ENCODE results near the gene PRKCA.

The PRKCA gene

DNA sequence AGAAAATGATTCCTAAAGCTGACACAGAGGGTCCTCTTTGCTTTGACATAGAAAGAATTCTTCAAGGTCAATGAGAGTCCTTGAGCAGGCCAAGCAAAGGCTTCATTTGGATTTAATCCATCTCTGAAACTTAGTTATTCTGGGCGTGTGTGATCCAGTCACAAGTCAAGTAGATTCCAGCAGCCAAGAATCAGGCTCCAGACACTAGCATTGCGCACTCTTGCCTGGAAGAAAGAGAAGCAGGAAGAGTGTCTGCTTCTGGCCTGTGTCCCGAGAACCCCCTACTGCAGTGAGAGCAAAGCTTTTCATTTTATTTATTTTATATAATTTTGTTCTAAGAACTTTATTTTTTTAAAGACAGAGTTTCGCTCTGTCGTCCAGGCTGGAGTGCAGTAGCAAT is 444.3 kb downstream of the PRKCA start:
- TF ChIP-seq, protein P1, sequence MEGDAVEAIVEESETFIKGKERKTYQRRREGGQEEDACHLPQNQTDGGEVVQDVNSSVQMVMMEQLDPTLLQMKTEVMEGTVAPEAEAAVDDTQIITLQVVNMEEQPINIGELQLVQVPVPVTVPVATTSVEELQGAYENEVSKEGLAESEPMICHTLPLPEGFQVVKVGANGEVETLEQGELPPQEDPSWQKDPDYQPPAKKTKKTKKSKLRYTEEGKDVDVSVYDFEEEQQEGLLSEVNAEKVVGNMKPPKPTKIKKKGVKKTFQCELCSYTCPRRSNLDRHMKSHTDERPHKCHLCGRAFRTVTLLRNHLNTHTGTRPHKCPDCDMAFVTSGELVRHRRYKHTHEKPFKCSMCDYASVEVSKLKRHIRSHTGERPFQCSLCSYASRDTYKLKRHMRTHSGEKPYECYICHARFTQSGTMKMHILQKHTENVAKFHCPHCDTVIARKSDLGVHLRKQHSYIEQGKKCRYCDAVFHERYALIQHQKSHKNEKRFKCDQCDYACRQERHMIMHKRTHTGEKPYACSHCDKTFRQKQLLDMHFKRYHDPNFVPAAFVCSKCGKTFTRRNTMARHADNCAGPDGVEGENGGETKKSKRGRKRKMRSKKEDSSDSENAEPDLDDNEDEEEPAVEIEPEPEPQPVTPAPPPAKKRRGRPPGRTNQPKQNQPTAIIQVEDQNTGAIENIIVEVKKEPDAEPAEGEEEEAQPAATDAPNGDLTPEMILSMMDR (IDR thresholded peaks at IDR 0.05; ENCODE audit: insufficient read depth, low read length) = no peak
- TF ChIP-seq SPI1 (IDR thresholded peaks at IDR 0.05; ENCODE audit: borderline replicate concordance, low read depth) (no peak), GABPA (IDR thresholded peaks at IDR 0.05; ENCODE audit: low read depth) (no peak)
- DNase-seq (ENCODE audit: low read depth in 1 of 2, low spot score in 1 of 2) = no peak
- H3K27me3 ChIP-seq (ENCODE audit: insufficient read depth, poor library complexity, severe bottlenecking) = no peaks in the 10 kb centered on the region

DNA sequence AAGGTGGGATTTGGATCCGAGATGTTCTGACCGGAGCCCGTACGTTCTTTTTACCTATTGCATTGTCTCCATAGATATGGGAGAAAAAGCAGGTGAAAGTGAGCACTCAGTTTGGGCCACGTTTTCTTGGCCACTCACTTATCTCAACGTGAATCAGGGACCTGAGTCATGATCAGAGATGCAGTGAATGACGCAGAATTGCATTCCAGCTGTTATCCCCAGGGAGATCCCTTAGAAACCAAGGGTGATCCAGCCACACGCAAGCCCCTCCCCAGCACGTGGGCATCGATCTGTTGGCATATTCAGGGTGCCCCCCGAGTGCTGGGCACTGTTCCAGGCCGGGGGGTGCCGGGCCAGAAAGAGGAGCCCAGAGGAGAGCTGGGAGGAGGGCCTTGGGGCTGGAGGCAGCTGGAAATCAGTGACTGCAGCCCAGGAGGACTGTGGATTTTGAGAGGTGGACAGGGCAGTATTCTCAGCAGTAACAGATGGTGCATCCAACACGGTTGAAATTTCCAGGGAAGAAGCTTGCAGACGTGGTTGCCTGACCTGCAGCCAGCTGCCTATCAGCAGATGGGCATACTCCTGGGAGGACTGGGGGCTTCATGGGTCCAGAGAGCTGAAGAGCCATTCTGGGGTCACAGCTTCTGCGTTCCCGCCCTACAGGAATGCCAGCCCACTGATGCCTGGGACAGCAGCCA is 445.3 kb downstream of the PRKCA start:
- Histone ChIP-seq H3K27me3 (ENCODE audit: insufficient read depth, poor library complexity, severe bottlenecking) (no peaks in the 10 kb centered on the region), H3K27ac (replicated peaks) (no peak overlapping the region), H3K4me3 (replicated peaks; ENCODE audit: insufficient read depth, low read length) (no peak overlapping the region)
- TF ChIP-seq, protein P1 (IDR thresholded peaks at IDR 0.05; ENCODE audit: insufficient read depth, low read length) = no peak
- TF ChIP-seq, protein P2, sequence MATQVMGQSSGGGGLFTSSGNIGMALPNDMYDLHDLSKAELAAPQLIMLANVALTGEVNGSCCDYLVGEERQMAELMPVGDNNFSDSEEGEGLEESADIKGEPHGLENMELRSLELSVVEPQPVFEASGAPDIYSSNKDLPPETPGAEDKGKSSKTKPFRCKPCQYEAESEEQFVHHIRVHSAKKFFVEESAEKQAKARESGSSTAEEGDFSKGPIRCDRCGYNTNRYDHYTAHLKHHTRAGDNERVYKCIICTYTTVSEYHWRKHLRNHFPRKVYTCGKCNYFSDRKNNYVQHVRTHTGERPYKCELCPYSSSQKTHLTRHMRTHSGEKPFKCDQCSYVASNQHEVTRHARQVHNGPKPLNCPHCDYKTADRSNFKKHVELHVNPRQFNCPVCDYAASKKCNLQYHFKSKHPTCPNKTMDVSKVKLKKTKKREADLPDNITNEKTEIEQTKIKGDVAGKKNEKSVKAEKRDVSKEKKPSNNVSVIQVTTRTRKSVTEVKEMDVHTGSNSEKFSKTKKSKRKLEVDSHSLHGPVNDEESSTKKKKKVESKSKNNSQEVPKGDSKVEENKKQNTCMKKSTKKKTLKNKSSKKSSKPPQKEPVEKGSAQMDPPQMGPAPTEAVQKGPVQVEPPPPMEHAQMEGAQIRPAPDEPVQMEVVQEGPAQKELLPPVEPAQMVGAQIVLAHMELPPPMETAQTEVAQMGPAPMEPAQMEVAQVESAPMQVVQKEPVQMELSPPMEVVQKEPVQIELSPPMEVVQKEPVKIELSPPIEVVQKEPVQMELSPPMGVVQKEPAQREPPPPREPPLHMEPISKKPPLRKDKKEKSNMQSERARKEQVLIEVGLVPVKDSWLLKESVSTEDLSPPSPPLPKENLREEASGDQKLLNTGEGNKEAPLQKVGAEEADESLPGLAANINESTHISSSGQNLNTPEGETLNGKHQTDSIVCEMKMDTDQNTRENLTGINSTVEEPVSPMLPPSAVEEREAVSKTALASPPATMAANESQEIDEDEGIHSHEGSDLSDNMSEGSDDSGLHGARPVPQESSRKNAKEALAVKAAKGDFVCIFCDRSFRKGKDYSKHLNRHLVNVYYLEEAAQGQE (IDR thresholded peaks at IDR 0.05; ENCODE audit: insufficient replicate concordance, low read depth) = no peak
- TF ChIP-seq POLR2AphosphoS5 (IDR thresholded peaks at IDR 0.05; ENCODE audit: low read depth) (no peak), GABPA (IDR thresholded peaks at IDR 0.05; ENCODE audit: low read depth) (no peak), SPI1 (IDR thresholded peaks at IDR 0.05; ENCODE audit: borderline replicate concordance, low read depth) (no peak)
- DNase-seq (ENCODE audit: low read depth in 1 of 2, low spot score in 1 of 2) = no peak

More for the DNA sequence above, 444.3 kb downstream of the PRKCA start:
- Histone ChIP-seq H3K27ac (replicated peaks) (no peak overlapping the region), H3K4me3 (replicated peaks; ENCODE audit: insufficient read depth, low read length) (no peak overlapping the region)

DNA sequence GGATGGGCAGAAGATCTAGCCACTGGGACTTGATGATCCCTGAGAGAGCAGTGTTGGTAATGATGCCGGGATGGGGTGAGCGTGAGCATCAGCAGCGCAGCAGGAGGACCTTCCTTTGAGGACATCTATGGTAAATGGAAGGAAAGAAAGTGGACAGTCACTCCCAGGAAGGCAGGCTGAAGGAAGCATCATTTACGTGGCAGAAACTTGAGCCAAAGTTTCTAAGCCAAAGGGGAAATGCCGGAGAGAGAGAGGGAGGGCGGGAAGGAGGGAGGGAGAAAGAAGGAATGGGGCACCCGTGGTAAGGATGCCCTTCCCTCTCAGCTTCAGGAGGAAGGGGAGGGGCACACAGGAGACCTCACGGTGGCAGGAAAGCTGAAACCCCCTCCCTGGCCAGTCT is 446.2 kb downstream of the PRKCA start:
- DNase-seq (ENCODE audit: low read depth in 1 of 2, low spot score in 1 of 2) = no peak
- TF ChIP-seq, protein P2 (IDR thresholded peaks at IDR 0.05; ENCODE audit: insufficient replicate concordance, low read depth) = no peak
- TF ChIP-seq SPI1 (IDR thresholded peaks at IDR 0.05; ENCODE audit: borderline replicate concordance, low read depth) (no peak), POLR2AphosphoS5 (IDR thresholded peaks at IDR 0.05; ENCODE audit: low read depth) (no peak)
- TF ChIP-seq, protein P1 (IDR thresholded peaks at IDR 0.05; ENCODE audit: insufficient read depth, low read length) = no peak
- Histone ChIP-seq H3K4me3 (replicated peaks; ENCODE audit: insufficient read depth, low read length) (no peak overlapping the region), H3K27ac (replicated peaks) (no peak overlapping the region), H3K27me3 (ENCODE audit: insufficient read depth, poor library complexity, severe bottlenecking) (no peaks in the 10 kb centered on the region)

Measured in HL-60 (cell line).